SK-N-SH (cell line): ENCODE measurements around the gene DAB2. TPM values are rescaled to one million over a fixed set of nuclear protein-coding genes. Genes with fewer than 3 reads are reported as not detected.
A peak's percentile ranks its signal among the peaks of the same experiment; 100 is the strongest.

Source experiments
- CTCF ChIA-PET: fragments of 300-600, 350-600 bp; formaldehyde crosslinking; extraction: SDS; loops from one replicate; lab custom pipeline; 2021; lab: Yijun Ruan, JAX
- POLR2A ChIA-PET: fragments of 350-600 bp; sonication (Branson Sonifier 250); formaldehyde crosslinking; extraction: SDS; loops from one replicate; lab custom pipeline; 2020; ENCODE audit warnings: antibody characterized with exemption, inconsistent platforms; lab: Yijun Ruan, JAX
- DNase-seq: peaks from one replicate; pipeline ENCODE4 v3.0.0; 2012
- H2AFZ ChIP-seq: fragments of 200-600 bp; sonication (generic); 2 replicates; pipeline ENCODE4 v1.8.1; 2016; ENCODE audit warnings: antibody characterized with exemption, mild to moderate bottlenecking, low read depth
- H3F3A ChIP-seq: fragments of 200-600 bp; sonication (generic); replicated peaks from 2 replicates; pipeline ENCODE3; 2016; ENCODE audit warnings: antibody characterized with exemption, mild to moderate bottlenecking; ENCODE audit not compliant: insufficient read depth
- H3K27ac ChIP-seq, 2 experiments: fragments of 200-500 bp in 1 of 2; fragments of 200-600 bp in 1 of 2; sonication (Bioruptor generic) in 1 of 2; sonication (generic), shearing (Covaris generic) in 1 of 2; 2 replicates each; pipeline versions ENCODE4 v1.5.1 to v1.6.1; 2014 to 2016; ENCODE audit warnings: low read depth in 2 of 2, inconsistent platforms in 1 of 2, low read length in 1 of 2, mild to moderate bottlenecking in 1 of 2, mixed read lengths in 1 of 2
- H3K27me3 ChIP-seq: fragments of 200-600 bp; sonication (generic), shearing (Covaris generic); 2 replicates; pipeline ENCODE4 v1.6.1; 2016; ENCODE audit warnings: mixed run types; ENCODE audit not compliant: insufficient read depth
- H3K36me3 ChIP-seq, 2 experiments: fragments of 200-500 bp in 1 of 2; fragments of 200-600 bp in 1 of 2; sonication (Bioruptor generic) in 1 of 2; sonication (generic) in 1 of 2; replicated peaks in 1 of 2; 2 replicates each; pipeline versions ENCODE3 to v1.5.1; 2014 to 2016; ENCODE audit warnings: low read length in 1 of 2, mild to moderate bottlenecking in 1 of 2; ENCODE audit not compliant: insufficient read depth in 2 of 2, control insufficient read depth in 1 of 2
- H3K4me1 ChIP-seq, 2 experiments: fragments of 200-500 bp in 1 of 2; fragments of 200-600 bp in 1 of 2; sonication (Bioruptor generic) in 1 of 2; sonication (generic), shearing (Covaris generic) in 1 of 2; 2 replicates each; pipeline versions ENCODE4 v1.5.1 to v1.6.1; 2014 to 2016; ENCODE audit warnings: low read depth in 1 of 2, low read length in 1 of 2, mixed run types in 1 of 2; ENCODE audit not compliant: insufficient read depth in 2 of 2, control insufficient read depth in 1 of 2
- H3K4me2 ChIP-seq: fragments of 200-600 bp; sonication (generic), shearing (Covaris generic); 2 replicates; pipeline ENCODE4 v1.6.1; 2017; ENCODE audit warnings: mixed run types
- H3K4me3 ChIP-seq, 2 experiments: fragments of 200-500 bp in 1 of 2; fragments of 200-600 bp in 1 of 2; sonication (Bioruptor generic) in 1 of 2; sonication (generic), shearing (Covaris generic) in 1 of 2; 2 replicates each; pipeline versions ENCODE4 v1.5.1 to v1.8.1; 2014 to 2016; ENCODE audit warnings: low read depth in 2 of 2, inconsistent platforms in 1 of 2, low read length in 1 of 2, mild to moderate bottlenecking in 1 of 2, mixed read lengths in 1 of 2, moderate library complexity in 1 of 2
- H3K79me2 ChIP-seq: fragments of 200-600 bp; sonication (generic); 2 replicates; pipeline ENCODE4 v1.8.1; 2017; ENCODE audit warnings: mild to moderate bottlenecking; ENCODE audit not compliant: insufficient read depth
- H3K9ac ChIP-seq: fragments of 200-600 bp; sonication (generic); 2 replicates; pipeline ENCODE4 v1.6.1; 2017; ENCODE audit warnings: mixed run types
- H3K9me2 ChIP-seq: fragments of 200-600 bp; sonication (generic); 2 replicates; pipeline ENCODE4 v1.6.1; 2017; ENCODE audit warnings: mixed run types
- H3K9me3 ChIP-seq: fragments of 200-600 bp; sonication (generic); 2 replicates; pipeline ENCODE4 v1.6.1; 2017; ENCODE audit warnings: mixed run types, mild to moderate bottlenecking, moderate library complexity
- H4K20me1 ChIP-seq: fragments of 200-600 bp; sonication (generic); 2 replicates; pipeline ENCODE4 v1.6.1; 2017; ENCODE audit warnings: mild to moderate bottlenecking, mixed run types; ENCODE audit not compliant: insufficient read depth
- FOSL2 ChIP-seq: IDR thresholded peaks from 2 replicates; pipeline ENCODE4 v1.4.0; 2012; ENCODE audit warnings: low read depth, mild to moderate bottlenecking, moderate library complexity, borderline replicate concordance
- FOXJ3 ChIP-seq: sonication (generic); formaldehyde crosslinking; IDR thresholded peaks from 2 replicates; pipeline ENCODE4 v1.5.1; 2020; ENCODE audit warnings: mild to moderate bottlenecking, missing genetic modification reagents
- FOXM1 ChIP-seq: IDR thresholded peaks from 2 replicates; pipeline ENCODE4 v1.4.0; 2012; ENCODE audit warnings: low read depth, mild to moderate bottlenecking
- GATA2 ChIP-seq: sonication (generic); formaldehyde crosslinking; IDR thresholded peaks from 2 replicates; pipeline ENCODE4 v1.5.0; 2020; ENCODE audit warnings: mild to moderate bottlenecking, missing genetic modification reagents
- NFIC ChIP-seq: IDR thresholded peaks from 2 replicates; pipeline ENCODE4 v1.4.0; 2012; ENCODE audit warnings: borderline replicate concordance
- RCOR1 ChIP-seq: fragments of 150-350 bp; IDR thresholded peaks from 2 replicates; pipeline ENCODE4 v1.6.1; 2017; ENCODE audit warnings: antibody characterized with exemption, low read length
- RXRA ChIP-seq: IDR thresholded peaks from 2 replicates; pipeline ENCODE4 v1.4.0; 2012; ENCODE audit warnings: low read depth, mild to moderate bottlenecking, borderline replicate concordance
- YY1 ChIP-seq: IDR thresholded peaks from 2 replicates; pipeline ENCODE4 v1.4.0; 2012; ENCODE audit warnings: low read depth, mild to moderate bottlenecking
- polyA plus RNA-seq, 3 experiments: library from polyadenylated mRNA; depleted of rRNA; stranded (reverse); fragments of >200 nt; gene quantifications; 2 replicates each; pipeline ENCODE4 v1.2.3, GENCODE V29; 2012
- TF ChIP-seq, protein P1 (sequence below): IDR thresholded peaks from 2 replicates; pipeline ENCODE4 v1.4.0; 2012; ENCODE audit warnings: low read depth, borderline replicate concordance
- TF ChIP-seq, protein P2 (sequence below): fragments of 150-350 bp; IDR thresholded peaks from 2 replicates; pipeline ENCODE4 v1.6.1; 2017; ENCODE audit warnings: antibody characterized with exemption, low read length, low read depth, borderline replicate concordance
- TF ChIP-seq, protein P3 (sequence below): IDR thresholded peaks from 2 replicates; pipeline ENCODE4 v1.6.1; 2012; ENCODE audit warnings: mild to moderate bottlenecking, low read depth, low read length, moderate library complexity
- TF ChIP-seq, protein P4 (sequence below): IDR thresholded peaks from 2 replicates; pipeline ENCODE4 v1.4.0; 2012; ENCODE audit warnings: low read depth

Gene DAB2
- polyA plus RNA-seq, 1 of the 3 experiments (the other 2 are of a cell fraction) = 23.7 TPM

GRCh38 chr5:39413771-39414170 is 11.0 kb downstream of the DAB2 start:
- Histone ChIP-seq H3K9me3 (no peaks in the 10 kb centered on the region), H3K79me2 (peaks cover 92% of the 10 kb centered on the region), H3K27ac (no peak overlapping the region), H3K4me3 (no peak overlapping the region), H3K4me2 (0 out of 2 replicates have a peak overlapping the region, but pooled peaks have one; percentile 5), H3K9me2 (no peaks in the 10 kb centered on the region), H3K9ac (no peak overlapping the region), H2AFZ (no peak overlapping the region), H3K36me3 (peaks cover 3 to 12% of the 10 kb centered on the region in 2 experiments), H3F3A (peaks cover 14% of the 10 kb centered on the region), H4K20me1 (peaks cover 6% of the 10 kb centered on the region), H3K27me3 (no peaks in the 10 kb centered on the region), H3K4me1 (peaks cover 0 to 26% of the 10 kb centered on the region in 2 experiments; a peak in 2 of 4 replicates)
- TF ChIP-seq YY1 (no peak), RCOR1 (no peak), RXRA (no peak), GATA2 (CRISPR knock-in tag) (no peak), FOSL2 (no peak), FOXM1 (no peak), NFIC (no peak), FOXJ3 (CRISPR knock-in tag) (no peak)
- TF ChIP-seq, protein P1, sequence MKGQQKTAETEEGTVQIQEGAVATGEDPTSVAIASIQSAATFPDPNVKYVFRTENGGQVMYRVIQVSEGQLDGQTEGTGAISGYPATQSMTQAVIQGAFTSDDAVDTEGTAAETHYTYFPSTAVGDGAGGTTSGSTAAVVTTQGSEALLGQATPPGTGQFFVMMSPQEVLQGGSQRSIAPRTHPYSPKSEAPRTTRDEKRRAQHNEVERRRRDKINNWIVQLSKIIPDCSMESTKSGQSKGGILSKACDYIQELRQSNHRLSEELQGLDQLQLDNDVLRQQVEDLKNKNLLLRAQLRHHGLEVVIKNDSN = no peak
- TF ChIP-seq, protein P2, sequence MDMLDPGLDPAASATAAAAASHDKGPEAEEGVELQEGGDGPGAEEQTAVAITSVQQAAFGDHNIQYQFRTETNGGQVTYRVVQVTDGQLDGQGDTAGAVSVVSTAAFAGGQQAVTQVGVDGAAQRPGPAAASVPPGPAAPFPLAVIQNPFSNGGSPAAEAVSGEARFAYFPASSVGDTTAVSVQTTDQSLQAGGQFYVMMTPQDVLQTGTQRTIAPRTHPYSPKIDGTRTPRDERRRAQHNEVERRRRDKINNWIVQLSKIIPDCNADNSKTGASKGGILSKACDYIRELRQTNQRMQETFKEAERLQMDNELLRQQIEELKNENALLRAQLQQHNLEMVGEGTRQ = no peak
- TF ChIP-seq, protein P3, sequence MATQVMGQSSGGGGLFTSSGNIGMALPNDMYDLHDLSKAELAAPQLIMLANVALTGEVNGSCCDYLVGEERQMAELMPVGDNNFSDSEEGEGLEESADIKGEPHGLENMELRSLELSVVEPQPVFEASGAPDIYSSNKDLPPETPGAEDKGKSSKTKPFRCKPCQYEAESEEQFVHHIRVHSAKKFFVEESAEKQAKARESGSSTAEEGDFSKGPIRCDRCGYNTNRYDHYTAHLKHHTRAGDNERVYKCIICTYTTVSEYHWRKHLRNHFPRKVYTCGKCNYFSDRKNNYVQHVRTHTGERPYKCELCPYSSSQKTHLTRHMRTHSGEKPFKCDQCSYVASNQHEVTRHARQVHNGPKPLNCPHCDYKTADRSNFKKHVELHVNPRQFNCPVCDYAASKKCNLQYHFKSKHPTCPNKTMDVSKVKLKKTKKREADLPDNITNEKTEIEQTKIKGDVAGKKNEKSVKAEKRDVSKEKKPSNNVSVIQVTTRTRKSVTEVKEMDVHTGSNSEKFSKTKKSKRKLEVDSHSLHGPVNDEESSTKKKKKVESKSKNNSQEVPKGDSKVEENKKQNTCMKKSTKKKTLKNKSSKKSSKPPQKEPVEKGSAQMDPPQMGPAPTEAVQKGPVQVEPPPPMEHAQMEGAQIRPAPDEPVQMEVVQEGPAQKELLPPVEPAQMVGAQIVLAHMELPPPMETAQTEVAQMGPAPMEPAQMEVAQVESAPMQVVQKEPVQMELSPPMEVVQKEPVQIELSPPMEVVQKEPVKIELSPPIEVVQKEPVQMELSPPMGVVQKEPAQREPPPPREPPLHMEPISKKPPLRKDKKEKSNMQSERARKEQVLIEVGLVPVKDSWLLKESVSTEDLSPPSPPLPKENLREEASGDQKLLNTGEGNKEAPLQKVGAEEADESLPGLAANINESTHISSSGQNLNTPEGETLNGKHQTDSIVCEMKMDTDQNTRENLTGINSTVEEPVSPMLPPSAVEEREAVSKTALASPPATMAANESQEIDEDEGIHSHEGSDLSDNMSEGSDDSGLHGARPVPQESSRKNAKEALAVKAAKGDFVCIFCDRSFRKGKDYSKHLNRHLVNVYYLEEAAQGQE = no peak
- TF ChIP-seq, protein P4, sequence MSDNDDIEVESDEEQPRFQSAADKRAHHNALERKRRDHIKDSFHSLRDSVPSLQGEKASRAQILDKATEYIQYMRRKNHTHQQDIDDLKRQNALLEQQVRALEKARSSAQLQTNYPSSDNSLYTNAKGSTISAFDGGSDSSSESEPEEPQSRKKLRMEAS = no peak
- ChIA-PET POLR2A (no interaction called here), CTCF (no interaction called here)
- no peak for DNase-seq
